ENCODE results near the gene BOC. TPM values are rescaled to one million over a fixed set of nuclear protein-coding genes. Genes with fewer than 3 reads are reported as not detected.

The BOC gene
- total and polyA plus RNA-seq, 10 of the 15 experiments (the other 5 are each of a cell fraction or from before 2014, with no cell fraction given): 0.18 TPM; not detected in 9

GRCh38 chr3:113273011-113273410 is 61.7 kb downstream of the BOC start:
- WGBS (ENCODE audit: insufficient coverage, insufficient replicate concordance, low lambda C conversion rate, missing lambda C conversion rate): 84% methylated on average over 15 of the region's 15 CpGs
- RAD21 ChIA-PET (ENCODE audit: unreplicated experiment): no interaction called here
- H3K36me3 ChIP-seq (ENCODE audit: control insufficient read depth in 2 of 2, insufficient read depth in 2 of 2, low read length in 1 of 2): no peaks in the 10 kb centered on the region
- ATAC-seq (no peak), FAIRE-seq (no peak), DNase-seq (ENCODE audit: low read depth, low spot score) (no peak)
- SMC1A ChIA-PET (ENCODE audit: uncharacterized antibody, unreplicated experiment): interaction anchor here (0.9 to 1.2 kb wide), 2 partner anchors 10 to 15 kb away, joined by 3 read pairs; no protein-coding TSS in a partner anchor
- BruUV-seq (replicated peaks): no TSS peak
- intact Hi-C loops (cut with micrococcal nuclease; ENCODE audit: unreplicated experiment): no loop called here
- no peak overlapping the region for H2AFZ ChIP-seq (ENCODE audit: control insufficient read depth, low read depth, low read length)
- no peak for TF ChIP-seq ZSCAN29 (IDR thresholded peaks at IDR 0.05)
- no peak for TF ChIP-seq JUND (IDR thresholded peaks at IDR 0.05; ENCODE audit: low read depth, low read length)
- TF ChIP-seq BACH1 (IDR thresholded peaks at IDR 0.05; ENCODE audit: borderline replicate concordance): no peak
- TF ChIP-seq ZBTB33 (IDR thresholded peaks at IDR 0.05): no peak
- TF ChIP-seq SUPT20H (IDR thresholded peaks at IDR 0.05; ENCODE audit: borderline replicate concordance, control insufficient read depth, low read depth, low read length): no peak
- no peak for TF ChIP-seq ATF7 (IDR thresholded peaks at IDR 0.05; ENCODE audit: low read depth)
- TF ChIP-seq SP1 (IDR thresholded peaks at IDR 0.05; ENCODE audit: low read depth, low read length): no peak
- TF ChIP-seq IKZF1 (conservative IDR thresholded peaks at IDR 0.05): no peak
- no peak for TF ChIP-seq TCF3 (IDR thresholded peaks at IDR 0.05; ENCODE audit: borderline replicate concordance, insufficient read depth, low read depth, low read length)
- no peak for TF ChIP-seq NFYA (IDR thresholded peaks at IDR 0.05; ENCODE audit: borderline replicate concordance, low read depth, low read length)
- TF ChIP-seq ZZZ3 (IDR thresholded peaks at IDR 0.05; ENCODE audit: control insufficient read depth, insufficient read length, low read depth): no peak
- no peak for TF ChIP-seq SUZ12 (IDR thresholded peaks at IDR 0.05; ENCODE audit: unreplicated experiment)
- no peak for TF ChIP-seq NFXL1 (IDR thresholded peaks at IDR 0.05; ENCODE audit: borderline replicate concordance)
- TF ChIP-seq ZNF274 (IDR thresholded peaks at IDR 0.05; ENCODE audit: insufficient read depth, insufficient read length): no peak
- no peak for TF ChIP-seq MAX (IDR thresholded peaks at IDR 0.05; ENCODE audit: low read depth, low read length)
- no peak for TF ChIP-seq ESRRA (IDR thresholded peaks at IDR 0.05; ENCODE audit: low read length)
- no peak for TF ChIP-seq IRF4 (IDR thresholded peaks at IDR 0.05; ENCODE audit: low read depth, low read length)
- TF ChIP-seq GABPA (IDR thresholded peaks at IDR 0.05; ENCODE audit: low read depth): no peak
- no peak for TF ChIP-seq POLR2AphosphoS5 (IDR thresholded peaks at IDR 0.05; ENCODE audit: low read length)
- peaks cover 24% of the 10 kb centered on the region for H3K4me1 ChIP-seq (ENCODE audit: control insufficient read depth, insufficient read depth, low read length)
- no peak overlapping the region for H3K4me2 ChIP-seq (ENCODE audit: control insufficient read depth, insufficient read depth)
- H3K27ac ChIP-seq (ENCODE audit: control insufficient read depth, insufficient read depth): no peak overlapping the region
- POLR2A ChIA-PET: no interaction called here
- CTCF ChIA-PET: no interaction called here
- no peak overlapping the region for H3K4me3 ChIP-seq
- no peak overlapping the region for H3K9ac ChIP-seq (ENCODE audit: control insufficient read depth, insufficient read depth, low read length)
- no peaks in the 10 kb centered on the region for H3K27me3 ChIP-seq (replicated peaks in 1 of 2; ENCODE audit: control insufficient read depth in 2 of 2, insufficient read depth in 2 of 2, low read length in 1 of 2)
- H4K20me1 ChIP-seq (ENCODE audit: control insufficient read depth, insufficient read depth): no peaks in the 10 kb centered on the region
- H3K79me2 ChIP-seq (ENCODE audit: control insufficient read depth, insufficient read depth, low read length): no peaks in the 10 kb centered on the region
- in situ Hi-C loops (cut with MboI): no loop called here
- no peaks in the 10 kb centered on the region for H3K9me3 ChIP-seq (replicated peaks; ENCODE audit: control insufficient read depth, insufficient read depth, low read length)

Data from GM12878 (cell line).